ENCODE measurements around the gene CFAP20DC.

CFAP20DC gene

DNA sequence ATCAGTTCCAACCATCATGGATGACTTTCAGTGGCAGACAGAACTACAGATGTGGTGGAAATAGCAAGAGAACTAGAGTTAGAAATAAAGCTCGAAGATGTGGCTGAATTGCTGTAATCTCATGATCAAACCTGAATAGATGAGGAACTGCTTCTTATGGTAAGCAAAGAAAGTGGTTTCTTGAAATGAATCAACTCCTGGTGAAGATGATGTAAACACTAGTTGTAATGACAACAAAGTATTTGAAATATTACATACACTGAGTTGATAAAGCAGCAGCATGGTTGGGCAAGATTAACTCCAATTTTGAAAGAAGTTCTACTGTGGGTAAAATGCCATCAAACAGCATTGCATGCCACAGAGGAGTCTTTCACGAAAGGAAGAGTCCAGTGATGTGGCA, 251.5 kb downstream of the CFAP20DC start:
- no peak for DNase-seq

GRCh38 chr3:58794750-58795149, 255.1 kb downstream of the CFAP20DC start:
- DNase-seq: no peak

DNA sequence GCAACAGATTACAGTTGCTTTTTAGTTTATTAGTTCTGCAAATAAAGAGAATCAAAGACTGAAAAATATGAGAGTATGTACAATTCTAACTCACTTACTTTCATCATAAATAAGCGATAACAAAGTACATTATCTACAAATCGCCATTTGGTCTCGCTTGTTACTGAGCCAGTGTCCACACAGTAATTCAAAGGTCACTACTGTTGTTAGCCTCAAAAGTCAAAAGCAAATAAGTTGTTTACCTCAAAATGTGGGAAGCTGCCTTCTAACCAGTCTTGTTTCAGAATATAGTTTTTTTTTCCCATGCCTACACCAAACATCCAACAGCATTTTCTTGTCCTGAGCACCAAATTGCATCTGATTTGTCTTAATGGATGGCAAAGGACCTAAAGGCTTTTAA, 255.9 kb downstream of the CFAP20DC start:
- no peak for DNase-seq

- no peak for DNase-seq
Measured at GRCh38 chr3:58792921-58793451, 256.8 kb downstream of the CFAP20DC start.

GRCh38 chr3:58789385-58789784, 260.4 kb downstream of the CFAP20DC start:
- no peak for DNase-seq

GRCh38 chr3:58784888-58785287, 264.9 kb downstream of the CFAP20DC start:
- DNase-seq: no peak

DNA sequence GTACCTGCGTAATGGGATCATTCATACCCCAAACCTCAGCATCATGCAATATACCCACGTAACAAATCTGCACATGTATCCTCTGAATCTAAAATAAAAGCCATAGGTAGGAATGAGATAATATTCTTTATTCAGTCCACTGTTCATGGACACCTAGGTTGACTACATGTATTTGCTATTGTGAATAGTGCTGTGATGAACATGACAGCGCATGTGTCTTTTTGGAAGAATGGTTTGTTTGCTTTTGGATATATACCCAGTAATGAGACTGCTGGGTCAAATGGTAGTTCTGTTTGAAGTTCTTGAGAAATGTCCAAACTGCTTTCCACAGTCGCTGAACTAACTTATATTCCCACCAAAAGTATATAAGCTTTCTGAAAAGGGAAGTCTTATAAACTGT, 265.4 kb downstream of the CFAP20DC start:
- DNase-seq: no peak

- no peak for DNase-seq
Measured at GRCh38 chr3:58783845-58784244, 266.0 kb downstream of the CFAP20DC start.

GRCh38 chr3:58779934-58780333, 269.9 kb downstream of the CFAP20DC start:
- DNase-seq: no peak

GRCh38 chr3:58776231-58776630, 273.6 kb downstream of the CFAP20DC start:
- DNase-seq: no peak

DNA sequence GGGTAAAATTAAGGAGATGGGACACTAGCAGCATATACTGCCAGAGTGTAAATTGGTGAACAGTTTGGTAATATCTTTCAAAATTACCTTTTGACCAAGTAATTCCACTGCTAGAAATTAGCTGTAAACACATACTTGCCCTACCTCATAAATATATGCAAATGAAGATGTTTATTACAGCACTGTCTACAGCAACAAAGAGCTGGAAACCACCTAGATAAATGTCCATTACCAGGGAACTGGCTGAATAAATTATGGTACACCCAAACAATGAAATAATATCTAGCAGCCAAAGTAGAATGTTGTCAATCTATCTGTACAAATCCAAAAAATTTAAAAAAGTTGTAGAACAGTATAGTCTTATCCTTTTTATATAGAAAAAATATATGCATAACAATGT, 277.4 kb downstream of the CFAP20DC start:
- no peak for DNase-seq

GRCh38 chr3:58769065-58769464, 280.8 kb downstream of the CFAP20DC start:
- no peak for DNase-seq

DNA sequence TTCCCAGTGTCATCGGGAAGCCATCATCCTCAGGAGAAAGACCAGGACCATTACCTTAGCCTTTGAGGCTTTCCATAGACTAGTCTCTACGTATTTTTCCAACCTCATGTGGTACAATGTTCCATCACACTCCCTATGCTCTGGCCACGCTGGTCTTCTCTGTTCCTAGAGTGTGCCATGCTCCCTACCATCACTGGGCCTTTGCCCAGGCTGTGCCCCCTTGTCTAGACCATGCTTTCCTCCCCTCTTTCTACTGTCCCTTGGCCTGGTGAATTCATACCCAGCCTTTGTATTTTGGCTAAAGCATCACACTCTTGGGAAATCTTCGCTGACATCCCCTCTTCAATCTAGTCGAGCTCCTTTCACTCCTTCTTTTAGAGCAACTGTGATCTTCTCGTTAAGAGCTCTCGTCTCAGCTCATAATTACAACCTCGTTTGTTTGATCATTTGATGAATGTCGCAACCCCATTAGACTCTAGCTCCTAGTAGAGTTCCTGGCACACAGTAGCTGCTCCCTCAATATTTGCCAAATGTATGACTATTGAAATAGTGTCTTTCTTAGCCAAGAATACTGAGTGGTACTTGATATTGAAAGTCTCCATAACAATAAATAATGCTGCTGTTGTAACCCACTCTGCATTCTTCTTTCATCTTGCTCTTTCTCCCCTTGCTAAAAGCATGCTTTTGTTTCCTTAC, 283.1 kb downstream of the CFAP20DC start:
- DNase-seq: no peak

DNA sequence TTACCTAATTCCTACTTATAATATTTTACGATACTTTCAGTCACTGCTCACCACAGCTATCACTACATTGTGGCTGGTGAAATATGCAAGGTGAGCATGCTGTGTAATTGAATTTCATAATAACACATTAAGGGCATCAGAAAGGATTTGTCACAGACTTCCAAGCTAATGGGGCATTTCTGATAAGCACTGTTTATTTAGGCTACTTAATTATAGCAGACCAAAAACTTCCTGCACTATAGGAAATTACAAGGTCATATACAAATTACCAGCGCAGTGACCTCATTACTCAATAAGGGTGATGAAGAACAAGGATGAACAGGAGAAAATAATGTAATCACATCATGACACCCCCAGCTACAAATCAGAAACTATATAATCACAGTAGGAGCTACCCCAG, 294.7 kb downstream of the CFAP20DC start:
- no peak for DNase-seq

- no peak for DNase-seq
Measured at GRCh38 chr3:58754074-58754473, 295.8 kb downstream of the CFAP20DC start.

DNA sequence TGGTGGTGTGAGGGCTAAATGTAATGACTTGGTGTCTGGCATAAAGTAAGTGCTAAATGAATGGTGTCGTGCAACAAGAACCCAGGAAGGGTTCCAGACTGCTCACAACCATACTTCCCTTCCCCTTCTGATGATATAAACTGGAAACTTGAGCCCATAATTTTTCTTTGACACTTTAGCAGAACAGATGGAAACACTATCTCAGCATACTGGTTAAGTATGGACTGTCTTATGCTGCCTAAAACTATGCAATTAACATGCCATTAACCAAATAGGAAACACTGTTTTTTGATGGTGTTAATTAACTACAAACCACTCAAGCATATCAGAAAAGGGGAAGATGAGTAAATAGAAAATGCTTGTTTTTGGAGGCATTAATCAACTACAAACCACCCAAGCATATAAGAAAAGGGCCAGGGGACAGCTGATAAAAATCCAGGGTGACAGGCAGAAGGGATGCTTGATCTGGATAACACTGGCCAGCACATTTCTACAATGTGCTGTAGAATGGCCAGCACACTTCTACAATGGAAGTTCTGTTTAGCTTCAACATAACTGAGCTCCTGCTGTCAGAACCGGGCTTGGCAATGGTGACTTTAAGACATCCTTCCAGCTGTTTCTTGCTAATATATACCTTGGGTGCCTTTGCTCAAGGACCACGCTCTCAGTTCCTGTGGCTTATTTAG, 297.8 kb downstream of the CFAP20DC start:
- no peak for DNase-seq

GRCh38 chr3:58751235-58751634, 298.6 kb downstream of the CFAP20DC start:
- no peak for DNase-seq

- no peak for DNase-seq
Measured at GRCh38 chr3:58749948-58750347, 299.9 kb downstream of the CFAP20DC start.

GRCh38 chr3:58748024-58748423, 301.8 kb downstream of the CFAP20DC start:
- DNase-seq: no peak

DNA sequence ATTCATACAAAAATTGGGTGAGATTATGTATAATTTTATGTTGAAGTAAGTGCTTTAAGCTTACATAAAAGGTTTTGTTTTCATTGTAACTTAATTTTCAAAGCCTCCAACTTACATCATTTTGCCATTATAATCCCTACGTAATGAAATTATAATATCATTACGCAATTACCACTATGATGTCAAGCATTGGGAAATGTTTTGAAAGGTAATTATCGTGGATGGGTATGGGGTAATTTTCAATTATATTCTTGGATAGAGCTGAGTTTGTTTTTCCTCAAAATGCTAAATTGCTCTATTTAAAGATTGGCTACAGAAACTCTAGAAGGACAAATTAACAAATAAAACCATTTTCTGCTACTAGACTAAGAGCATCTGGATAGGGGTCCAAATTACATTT, 303.1 kb downstream of the CFAP20DC start:
- no peak for DNase-seq

- DNase-seq: no peak
Measured at GRCh38 chr3:58743296-58743695, 306.5 kb downstream of the CFAP20DC start.

- no peak for DNase-seq
Measured at GRCh38 chr3:58742239-58742638, 307.6 kb downstream of the CFAP20DC start.

- no peak for DNase-seq
Measured at GRCh38 chr3:58737644-58738043, 312.2 kb downstream of the CFAP20DC start.

DNA sequence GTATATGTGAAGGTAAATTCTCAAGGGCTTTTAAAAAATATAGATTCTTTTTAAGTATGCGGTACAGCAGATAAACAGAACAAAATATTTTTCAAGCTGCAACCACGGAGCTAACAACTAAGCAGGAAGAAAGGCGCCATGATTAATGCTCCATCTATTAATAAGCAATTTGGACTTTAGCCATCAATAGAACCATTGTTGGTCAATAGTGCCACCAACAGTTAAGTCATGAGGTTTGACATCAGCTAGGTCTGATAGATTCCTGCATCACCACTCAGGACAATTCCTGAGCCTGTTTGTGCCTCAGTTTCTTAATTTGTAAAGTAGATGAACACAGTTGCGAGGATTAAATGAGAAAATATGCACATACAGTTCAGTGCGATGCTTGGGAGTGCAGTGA, 318.2 kb downstream of the CFAP20DC start:
- DNase-seq: no peak

GRCh38 chr3:58728723-58729122, 321.1 kb downstream of the CFAP20DC start:
- no peak for DNase-seq

Measured in activated CD4-positive, CD25-positive, alpha-beta regulatory T cell (primary cell).